ENCODE results near the gene TEX35.

The TEX35 gene

DNA sequence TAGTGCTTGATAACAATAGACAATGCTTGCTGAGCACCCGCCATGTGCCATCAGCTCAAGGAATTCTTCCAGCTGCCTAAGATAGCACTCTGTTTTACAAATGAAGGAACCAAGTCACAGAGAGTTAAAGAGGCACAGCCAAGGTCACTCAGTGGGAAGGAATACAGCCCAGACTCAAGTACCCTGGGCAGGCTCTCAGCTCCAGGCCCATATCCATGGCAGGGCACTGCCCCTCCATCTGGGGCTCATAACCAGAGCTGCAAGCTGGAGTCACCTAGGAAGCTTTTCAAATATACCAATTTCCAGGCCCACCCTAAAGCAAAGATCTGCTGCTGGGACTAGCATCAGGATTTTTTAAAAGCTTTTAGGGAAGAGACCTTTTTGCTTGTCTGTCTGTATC, 17.8 kb upstream of the TEX35 start:
- TF ChIP-seq, protein P1, sequence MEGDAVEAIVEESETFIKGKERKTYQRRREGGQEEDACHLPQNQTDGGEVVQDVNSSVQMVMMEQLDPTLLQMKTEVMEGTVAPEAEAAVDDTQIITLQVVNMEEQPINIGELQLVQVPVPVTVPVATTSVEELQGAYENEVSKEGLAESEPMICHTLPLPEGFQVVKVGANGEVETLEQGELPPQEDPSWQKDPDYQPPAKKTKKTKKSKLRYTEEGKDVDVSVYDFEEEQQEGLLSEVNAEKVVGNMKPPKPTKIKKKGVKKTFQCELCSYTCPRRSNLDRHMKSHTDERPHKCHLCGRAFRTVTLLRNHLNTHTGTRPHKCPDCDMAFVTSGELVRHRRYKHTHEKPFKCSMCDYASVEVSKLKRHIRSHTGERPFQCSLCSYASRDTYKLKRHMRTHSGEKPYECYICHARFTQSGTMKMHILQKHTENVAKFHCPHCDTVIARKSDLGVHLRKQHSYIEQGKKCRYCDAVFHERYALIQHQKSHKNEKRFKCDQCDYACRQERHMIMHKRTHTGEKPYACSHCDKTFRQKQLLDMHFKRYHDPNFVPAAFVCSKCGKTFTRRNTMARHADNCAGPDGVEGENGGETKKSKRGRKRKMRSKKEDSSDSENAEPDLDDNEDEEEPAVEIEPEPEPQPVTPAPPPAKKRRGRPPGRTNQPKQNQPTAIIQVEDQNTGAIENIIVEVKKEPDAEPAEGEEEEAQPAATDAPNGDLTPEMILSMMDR (IDR thresholded peaks at IDR 0.05): no peak

DNA sequence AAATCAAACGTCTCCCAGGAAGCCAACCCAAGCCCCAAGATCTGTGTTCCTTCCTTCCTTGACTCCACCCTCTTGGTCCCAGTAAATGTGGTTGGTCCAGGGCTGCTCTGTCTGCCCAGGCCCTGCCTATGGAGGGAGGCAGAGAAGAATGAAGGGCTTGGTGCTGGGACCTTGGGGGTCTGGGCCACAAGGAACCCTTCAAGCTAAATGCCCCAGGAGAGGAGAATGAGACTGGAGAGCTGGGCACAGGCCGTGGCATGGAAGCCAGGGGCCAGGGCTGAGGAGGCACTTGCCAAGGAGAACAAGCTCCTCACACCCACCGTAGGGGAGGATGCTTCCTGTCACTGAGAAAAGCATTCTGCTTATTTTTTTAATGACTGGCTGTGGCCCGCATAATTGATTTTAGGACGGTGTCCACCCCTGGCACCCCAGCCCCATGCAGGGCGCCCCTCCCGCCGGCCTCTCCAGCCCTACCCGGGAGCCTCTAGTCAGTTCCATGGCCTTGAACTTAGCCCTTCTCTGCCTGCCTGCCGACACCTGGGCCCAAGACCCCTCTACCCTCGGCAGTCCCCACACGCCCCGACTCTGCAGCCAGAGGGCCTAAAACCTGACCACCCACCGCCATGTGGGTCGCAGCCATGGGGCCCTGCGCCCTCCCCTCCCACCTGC, 17.0 kb upstream of the TEX35 start:
- TF ChIP-seq, protein P1 (IDR thresholded peaks at IDR 0.05): no peak

DNA sequence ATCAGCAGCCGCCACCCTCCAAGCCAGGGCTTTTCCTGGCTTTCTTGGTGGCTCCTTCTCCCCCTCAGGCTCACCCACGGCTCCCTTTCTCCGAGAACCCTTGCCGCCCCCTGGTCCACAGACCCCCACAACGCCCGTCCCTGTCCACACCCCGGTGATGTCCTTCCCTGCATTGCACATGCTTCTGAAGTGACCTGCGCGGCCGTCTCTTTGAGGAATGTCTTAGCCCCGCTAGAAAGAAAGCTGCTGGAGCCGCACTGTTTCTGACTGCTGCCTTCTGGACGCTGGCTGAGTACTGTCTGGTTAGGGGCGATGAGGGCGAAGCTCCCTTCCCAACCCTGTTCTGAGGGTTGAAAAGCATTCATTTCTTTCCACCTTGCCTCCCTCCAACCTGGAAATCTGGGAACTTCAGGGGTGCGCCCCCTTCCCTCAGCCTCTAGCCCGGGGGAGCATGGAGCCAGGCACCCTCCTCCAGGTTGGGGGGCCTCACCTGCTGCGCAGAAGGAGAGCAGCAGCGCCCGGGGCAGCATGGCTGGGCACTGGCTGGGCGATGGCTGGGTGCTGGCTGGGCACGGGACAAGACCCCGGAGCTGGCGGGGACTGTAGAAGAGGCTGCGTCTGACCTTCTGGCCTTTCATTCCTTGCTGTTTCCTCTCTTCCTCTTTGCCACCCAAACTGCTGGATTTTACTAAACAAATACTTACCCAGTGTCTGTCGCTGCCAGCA, 16.3 kb upstream of the TEX35 start, which contains the start of gene CLEC20A:
CLEC20A (minus strand) TSS at position 555 of the 726 bp plus-strand sequence; CDS start at position 530, 25 bp downstream.
- TF ChIP-seq, protein P1 (IDR thresholded peaks at IDR 0.05): no peak

DNA sequence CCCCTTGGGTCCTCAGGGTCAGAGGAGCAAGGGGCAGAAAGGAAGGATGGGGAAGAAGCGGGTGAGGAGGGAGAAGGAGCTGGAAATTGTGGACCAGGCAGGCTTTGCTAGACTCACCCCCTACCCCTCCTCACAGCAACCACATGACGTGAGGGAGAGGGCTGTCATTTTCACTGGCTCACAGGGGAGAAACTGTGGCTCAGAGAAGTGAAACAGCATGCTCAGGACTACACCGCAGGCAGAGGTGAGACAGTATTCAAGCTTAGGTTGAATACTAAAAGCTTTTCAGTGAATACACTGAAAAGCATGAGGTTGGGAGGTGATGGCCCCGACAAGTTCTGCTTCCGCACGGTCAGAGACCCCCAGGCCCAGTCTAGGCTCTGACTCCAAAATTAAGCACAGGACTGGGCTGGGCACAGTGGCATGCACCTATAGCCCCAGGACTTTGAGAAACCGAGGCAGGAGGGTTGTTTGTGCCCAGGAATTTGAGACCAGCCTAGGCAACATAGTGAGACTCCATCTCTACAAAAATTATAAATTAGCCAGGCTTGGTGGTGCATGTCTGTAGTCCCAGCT, 14.9 kb upstream of the TEX35 start:
- TF ChIP-seq, protein P1 (IDR thresholded peaks at IDR 0.05): no peak

DNA sequence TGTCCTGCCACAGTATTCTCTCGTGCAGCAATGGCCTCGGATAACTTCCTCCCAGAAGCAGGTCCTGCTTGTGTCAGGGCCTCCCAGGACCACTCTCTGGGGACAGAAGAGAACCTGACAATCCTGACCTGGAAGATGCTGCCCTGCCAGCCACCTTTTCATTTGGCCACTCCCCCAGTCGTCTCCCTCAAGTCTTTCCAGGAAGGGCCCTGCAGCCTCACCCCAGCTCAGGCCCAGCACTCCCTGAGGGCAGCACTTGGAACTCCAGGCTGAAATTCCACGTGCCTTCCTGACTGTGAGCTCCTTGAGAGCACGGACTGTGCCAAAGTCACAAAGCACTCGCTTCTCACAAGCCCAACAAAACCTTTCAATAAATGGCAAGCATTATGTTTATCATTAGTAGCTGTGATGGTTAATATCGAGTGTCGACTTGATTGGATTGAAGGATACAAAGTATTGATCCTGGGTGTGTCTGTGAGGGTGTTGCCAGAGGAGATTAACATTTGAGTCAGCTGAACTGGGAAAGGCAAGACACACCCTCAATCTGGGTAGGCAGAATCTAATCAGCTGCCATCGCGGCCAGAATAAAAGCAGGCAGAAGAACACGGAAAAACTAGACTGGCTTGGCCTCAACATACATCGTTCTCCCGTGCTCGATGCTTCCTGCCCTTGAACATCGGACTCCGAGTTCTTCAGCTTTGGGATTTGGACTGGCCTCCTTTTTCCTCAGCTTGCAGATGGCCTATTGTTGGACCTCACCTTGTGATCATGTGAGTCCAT, 13.8 kb upstream of the TEX35 start:
- TF ChIP-seq, protein P1 (IDR thresholded peaks at IDR 0.05): no peak

DNA sequence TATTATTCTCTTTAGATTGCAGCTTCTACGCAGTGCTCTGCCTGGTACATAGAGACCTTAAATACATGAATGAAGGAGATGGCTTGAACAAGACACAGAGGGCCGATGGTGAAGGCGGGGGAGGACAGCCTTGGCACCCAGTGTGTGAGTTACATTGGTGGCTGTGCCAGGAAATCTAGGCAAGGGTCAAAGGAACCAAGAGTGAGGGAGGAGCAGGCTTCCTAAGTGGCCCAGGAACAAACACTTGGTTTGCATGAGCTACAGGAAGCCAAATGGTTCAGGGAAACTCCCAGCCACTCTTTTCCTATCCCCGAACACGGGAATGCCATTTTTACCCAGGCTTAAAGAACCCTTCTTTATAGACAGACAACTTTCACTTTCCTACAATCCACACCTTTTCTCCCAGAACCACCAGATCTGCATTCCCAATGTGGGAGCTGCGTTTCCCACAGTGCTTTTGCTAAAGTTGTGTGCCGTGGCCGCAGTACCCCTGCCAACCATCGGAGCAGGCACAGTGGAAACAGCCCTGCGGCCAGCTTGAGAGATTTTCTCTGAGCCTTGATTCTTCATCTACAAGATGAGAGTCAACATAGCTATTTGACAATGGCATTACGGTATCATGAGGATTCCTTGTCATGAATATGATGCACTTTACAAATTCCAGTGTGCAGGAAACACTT, 12.7 kb upstream of the TEX35 start:
- TF ChIP-seq, protein P1 (IDR thresholded peaks at IDR 0.05): no peak
